ENCODE measurements around the gene CELF2.

DNA sequence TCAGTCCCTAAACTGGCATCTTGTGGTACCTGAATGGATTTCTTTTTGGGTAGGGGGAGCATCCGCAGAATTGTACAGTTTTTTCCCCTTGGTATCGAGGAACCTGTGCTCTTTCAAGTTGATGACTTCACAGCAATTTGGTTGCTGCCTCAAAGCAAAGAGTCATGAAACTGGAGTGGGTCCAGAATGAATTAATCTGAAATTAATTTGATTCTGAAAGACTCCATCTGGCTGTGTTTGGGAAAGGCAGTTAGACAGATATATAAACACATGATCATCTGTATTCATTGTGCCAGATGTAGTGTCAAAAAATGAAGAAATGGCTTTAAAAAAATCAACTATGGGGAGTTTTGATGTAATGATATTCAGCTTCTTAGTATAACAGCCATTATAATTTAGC, 136.1 kb downstream of the CELF2 start:
- TF ChIP-seq, protein P1, sequence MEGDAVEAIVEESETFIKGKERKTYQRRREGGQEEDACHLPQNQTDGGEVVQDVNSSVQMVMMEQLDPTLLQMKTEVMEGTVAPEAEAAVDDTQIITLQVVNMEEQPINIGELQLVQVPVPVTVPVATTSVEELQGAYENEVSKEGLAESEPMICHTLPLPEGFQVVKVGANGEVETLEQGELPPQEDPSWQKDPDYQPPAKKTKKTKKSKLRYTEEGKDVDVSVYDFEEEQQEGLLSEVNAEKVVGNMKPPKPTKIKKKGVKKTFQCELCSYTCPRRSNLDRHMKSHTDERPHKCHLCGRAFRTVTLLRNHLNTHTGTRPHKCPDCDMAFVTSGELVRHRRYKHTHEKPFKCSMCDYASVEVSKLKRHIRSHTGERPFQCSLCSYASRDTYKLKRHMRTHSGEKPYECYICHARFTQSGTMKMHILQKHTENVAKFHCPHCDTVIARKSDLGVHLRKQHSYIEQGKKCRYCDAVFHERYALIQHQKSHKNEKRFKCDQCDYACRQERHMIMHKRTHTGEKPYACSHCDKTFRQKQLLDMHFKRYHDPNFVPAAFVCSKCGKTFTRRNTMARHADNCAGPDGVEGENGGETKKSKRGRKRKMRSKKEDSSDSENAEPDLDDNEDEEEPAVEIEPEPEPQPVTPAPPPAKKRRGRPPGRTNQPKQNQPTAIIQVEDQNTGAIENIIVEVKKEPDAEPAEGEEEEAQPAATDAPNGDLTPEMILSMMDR (conservative IDR thresholded peaks at IDR 0.05): no peak
- TF ChIP-seq ZFX (IDR thresholded peaks at IDR 0.05): no peak
